ENCODE data around the gene UAP1L1. TPM values are rescaled to one million over a fixed set of nuclear protein-coding genes. Genes with fewer than 3 reads are reported as not detected.

The UAP1L1 gene
- total and polyA plus RNA-seq, 12 donors, result 3.4 to 24.3 (median 8.5) TPM

GRCh38 chr9:137035507-137035834 is 41.8 kb upstream of the UAP1L1 start:
- Histone ChIP-seq H3K4me3 (no peak overlapping the region), H3K9me3 (no peaks in the 10 kb centered on the region), H3K4me1 (peaks cover 6 to 40% (median 11%) of the 10 kb centered on the region in 9 donors), H3K27ac (peak overlapping the region in 1 of 10 donors; percentile 83), H3K36me3 (peaks cover 0 to 34% (median 16%) of the 10 kb centered on the region in 9 donors), H3K27me3 (no peaks in the 10 kb centered on the region)
- intact Hi-C loops (cut with DNase I), result loop anchor here in 9 of 10 donors (1.0 to 5.0 kb wide), 7 partner anchors 87 to 251 kb away; partner anchors contain the start of gene C8G (in 2 of the 9)
- DNase-seq, result no peak
- peak in 5 of 8 donors; percentile 2 to 34 (median 14) for ATAC-seq
- WGBS, 2 donors, result 26 to 27% methylated on average over 9 of the region's 9 CpGs
- peak in 4 of 9 donors; percentile 20 to 45 (median 26) for TF ChIP-seq CTCF (IDR thresholded peaks at IDR 0.05)

GRCh38 chr9:137035937-137036336 is 41.4 kb upstream of the UAP1L1 start:
- no peaks in the 10 kb centered on the region for H3K9me3 ChIP-seq
- H3K4me1 ChIP-seq, result peaks cover 6 to 36% (median 13%) of the 10 kb centered on the region in 9 donors
- no peak overlapping the region for H3K27ac ChIP-seq
- peaks cover 4 to 38% (median 20%) of the 10 kb centered on the region in 9 donors for H3K36me3 ChIP-seq
- DNase-seq, result no peak
- WGBS, 2 donors, result 76 to 80% methylated on average over 8 of the region's 8 CpGs
- intact Hi-C loops (cut with DNase I), result loop anchor here in 9 of 10 donors (1.0 to 5.0 kb wide), 7 partner anchors 87 to 251 kb away; partner anchors contain the start of gene C8G (in 2 of the 9)
- TF ChIP-seq CTCF (IDR thresholded peaks at IDR 0.05), result no peak
- H3K27me3 ChIP-seq, result no peaks in the 10 kb centered on the region
- ATAC-seq, result peak in 2 of 8 donors; percentile 1 to 5
- H3K4me3 ChIP-seq, result no peak overlapping the region

- peaks cover 7 to 29% (median 24%) of the 10 kb centered on the region in 9 donors for H3K4me1 ChIP-seq
- ATAC-seq, result no peak
- H3K9me3 ChIP-seq, result no peaks in the 10 kb centered on the region
- intact Hi-C loops (cut with DNase I), result loop anchor here in 4 of 10 donors (2.0 to 5.0 kb wide), 3 partner anchors 90 to 250 kb away; partner anchors contain the start of gene C8G (in 2 of the 4)
- WGBS, 2 donors, result 79 to 87% methylated on average over 13 of the region's 13 CpGs
- no peak overlapping the region for H3K4me3 ChIP-seq
- TF ChIP-seq CTCF (IDR thresholded peaks at IDR 0.05), result no peak
- no peak for DNase-seq
- no peak overlapping the region for H3K27ac ChIP-seq
- H3K36me3 ChIP-seq, result peaks cover 4 to 48% (median 20%) of the 10 kb centered on the region in 9 donors
- H3K27me3 ChIP-seq, result no peaks in the 10 kb centered on the region
Observed at GRCh38 chr9:137037035-137037434, 40.3 kb upstream of the UAP1L1 start.

GRCh38 chr9:137037483-137037882 is 39.8 kb upstream of the UAP1L1 start:
- TF ChIP-seq CTCF (IDR thresholded peaks at IDR 0.05), result no peak
- WGBS, 2 donors, result 87 to 91% methylated on average over 10 of the region's 10 CpGs
- ATAC-seq, result no peak
- no peak for DNase-seq
- no peaks in the 10 kb centered on the region for H3K9me3 ChIP-seq
- H3K27ac ChIP-seq, result no peak overlapping the region
- intact Hi-C loops (cut with DNase I), result loop anchor here in 4 of 10 donors (2.0 to 5.0 kb wide), 3 partner anchors 90 to 251 kb away; partner anchors contain the start of gene C8G (in 2 of the 4)
- H3K4me3 ChIP-seq, result no peak overlapping the region
- H3K36me3 ChIP-seq, result peaks cover 4 to 52% (median 20%) of the 10 kb centered on the region in 9 donors
- peaks cover 7 to 34% (median 22%) of the 10 kb centered on the region in 9 donors for H3K4me1 ChIP-seq
- H3K27me3 ChIP-seq, result no peaks in the 10 kb centered on the region

Measured in heart right ventricle (tissue), 16 donors.